SK-N-MC (cell line): ENCODE measurements around the gene TSHZ2.

Experiments
- DNase-seq: peaks from one replicate; pipeline ENCODE4 v3.0.0-alpha.2; 2011; ENCODE audit warnings: low read depth, low spot score
- H3K27ac ChIP-seq: fragments of 200-600 bp; sonication (generic); 2 replicates; pipeline ENCODE4 v1.5.1; 2016; ENCODE audit warnings: mixed run types
- H3K36me3 ChIP-seq: fragments of 200-600 bp; sonication (generic); 2 replicates; pipeline ENCODE4 v1.6.1; 2017; ENCODE audit warnings: antibody characterized with exemption, low read length, mixed read lengths; ENCODE audit not compliant: insufficient read depth
- H3K4me3 ChIP-seq: fragments of 200-600 bp; sonication (generic); 2 replicates; pipeline ENCODE4 v1.5.1; 2016
- H3K9ac ChIP-seq: fragments of 200-600 bp; sonication (generic); 2 replicates; pipeline ENCODE4 v1.8.0; 2017; ENCODE audit warnings: mixed run types, mixed read lengths; ENCODE audit not compliant: insufficient read length
- H3K9me3 ChIP-seq: fragments of 200-600 bp; sonication (generic); 2 replicates; pipeline ENCODE4 v1.6.1; 2017; ENCODE audit warnings: low read depth, mild to moderate bottlenecking, antibody characterized with exemption, low read length, moderate library complexity, mixed read lengths
- EZH2 ChIP-seq: fragments of 200-600 bp; sonication (generic); IDR thresholded peaks from one replicate; pipeline ENCODE4 v1.6.1; 2017; ENCODE audit warnings: antibody characterized with exemption
- FOXP2 ChIP-seq: optimal IDR thresholded peaks from 2 replicates; pipeline ENCODE3; 2011; ENCODE audit warnings: mild to moderate bottlenecking, moderate library complexity; ENCODE audit not compliant: insufficient read depth; ENCODE audit errors: extremely low read length, control extremely low read depth
- POLR2AphosphoS5 ChIP-seq: IDR thresholded peaks from 2 replicates; pipeline ENCODE4 v1.6.1; 2012; ENCODE audit warnings: mild to moderate bottlenecking, low read depth, low read length, borderline replicate concordance

TSHZ2 gene

DNA sequence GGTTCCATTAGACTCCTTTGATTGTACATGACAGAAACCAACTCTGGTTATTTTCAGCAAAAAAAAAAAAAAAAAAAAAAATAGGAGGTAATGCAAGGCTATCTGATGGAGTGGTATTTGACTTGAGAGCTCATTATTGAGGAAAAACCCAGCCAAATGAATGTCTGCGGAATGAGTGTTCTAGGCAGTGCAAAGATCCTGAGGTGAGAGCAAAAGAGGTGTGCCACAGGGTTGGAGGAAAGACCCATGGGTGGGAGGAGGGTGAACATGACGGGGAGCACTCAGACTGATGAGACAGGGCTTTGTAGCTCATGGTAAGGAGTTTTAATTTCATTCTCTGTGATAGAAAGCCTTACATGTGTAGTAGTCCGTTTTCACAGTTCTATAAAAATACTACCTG, 188.9 kb downstream of the TSHZ2 start:
- no peak overlapping the region for H3K4me3 ChIP-seq
- H3K9ac ChIP-seq = no peak overlapping the region
- H3K9me3 ChIP-seq = no peaks in the 10 kb centered on the region
- no peaks in the 10 kb centered on the region for H3K36me3 ChIP-seq
- DNase-seq = no peak
- no peak for TF ChIP-seq FOXP2
- no peak overlapping the region for H3K27ac ChIP-seq

DNA sequence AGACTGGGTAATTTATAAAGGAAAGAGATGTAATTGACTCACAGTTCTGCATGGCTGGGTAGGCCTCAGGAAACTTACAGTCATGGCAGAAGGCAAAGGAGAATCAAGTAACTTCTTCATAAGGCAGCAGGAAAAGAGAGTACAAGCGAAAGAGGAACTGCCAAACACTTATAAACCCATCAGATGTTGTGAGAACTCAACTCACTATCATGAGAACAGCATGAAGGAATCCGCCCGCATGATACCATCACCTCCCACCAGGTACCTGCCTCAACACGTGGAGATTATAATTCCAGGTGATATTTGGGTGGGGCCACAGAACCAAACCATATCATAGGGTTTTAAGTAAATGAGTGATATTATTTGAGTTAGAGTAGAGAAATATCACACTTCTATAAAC, 189.3 kb downstream of the TSHZ2 start:
- no peak for TF ChIP-seq FOXP2
- no peak for TF ChIP-seq EZH2
- no peak for TF ChIP-seq POLR2AphosphoS5
- Histone ChIP-seq H3K4me3 (no peak overlapping the region), H3K27ac (no peak overlapping the region), H3K9ac (no peak overlapping the region), H3K36me3 (no peaks in the 10 kb centered on the region), H3K9me3 (no peaks in the 10 kb centered on the region)
- DNase-seq = no peak

DNA sequence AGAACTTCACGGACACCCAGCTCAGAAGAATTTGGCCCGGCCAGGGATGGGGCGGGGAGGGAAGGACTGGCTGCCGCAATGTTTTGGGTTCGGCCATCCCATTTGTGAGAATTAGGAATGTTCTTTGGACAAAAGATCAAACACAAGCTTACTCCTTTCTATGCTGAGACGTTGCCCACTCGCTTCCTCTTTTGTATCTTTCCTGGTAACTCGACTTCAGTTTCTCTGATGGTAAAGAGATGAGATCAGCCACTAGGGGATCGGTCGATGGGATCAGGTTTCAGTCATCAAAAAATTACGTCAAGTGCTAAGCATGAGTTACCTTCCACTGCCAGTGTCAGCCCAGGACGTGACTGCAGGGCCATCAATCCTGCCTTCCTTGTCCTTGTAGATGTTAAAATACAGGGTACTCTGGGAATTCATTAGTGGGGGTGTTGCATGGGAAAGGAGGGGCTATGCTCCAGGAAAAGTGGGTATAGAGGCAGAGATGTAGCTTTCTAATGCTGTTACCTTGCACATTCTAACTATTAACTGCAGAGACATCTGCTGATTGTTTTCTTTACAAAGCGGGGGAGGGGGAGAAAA, 190.2 kb downstream of the TSHZ2 start:
- no peak overlapping the region for H3K4me3 ChIP-seq
- H3K9me3 ChIP-seq = no peaks in the 10 kb centered on the region
- no peak overlapping the region for H3K9ac ChIP-seq
- no peak for TF ChIP-seq FOXP2
- TF ChIP-seq EZH2 = no peak
- no peak for TF ChIP-seq POLR2AphosphoS5
- DNase-seq = no peak
- no peak overlapping the region for H3K27ac ChIP-seq
- H3K36me3 ChIP-seq = no peaks in the 10 kb centered on the region

GRCh38 chr20:53163486-53163885, 191.3 kb downstream of the TSHZ2 start:
- Histone ChIP-seq H3K9ac (no peak overlapping the region), H3K4me3 (no peak overlapping the region), H3K9me3 (no peaks in the 10 kb centered on the region), H3K36me3 (no peaks in the 10 kb centered on the region), H3K27ac (no peak overlapping the region)
- DNase-seq = no peak
- TF ChIP-seq POLR2AphosphoS5 = no peak
- TF ChIP-seq FOXP2 = no peak

DNA sequence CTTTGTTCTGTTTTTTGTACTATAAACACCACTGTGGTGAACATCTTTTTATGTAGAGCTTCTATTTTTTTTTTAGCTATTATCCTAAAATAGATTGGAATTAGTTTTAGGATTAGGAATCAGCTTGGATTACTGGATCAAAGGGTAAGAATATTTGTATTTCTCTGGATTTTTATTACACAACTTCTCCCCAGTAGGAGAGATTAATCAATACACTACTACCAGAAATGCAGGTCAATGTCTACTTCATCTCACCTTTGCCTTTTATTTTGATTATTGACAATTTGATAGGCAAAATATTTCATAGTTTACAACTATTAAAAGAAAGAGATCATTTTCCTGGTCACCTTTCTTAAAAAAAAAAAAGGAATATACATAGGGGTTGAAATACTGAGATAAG, 191.9 kb downstream of the TSHZ2 start:
- Histone ChIP-seq H3K27ac (no peak overlapping the region), H3K4me3 (no peak overlapping the region), H3K9ac (no peak overlapping the region), H3K9me3 (no peaks in the 10 kb centered on the region), H3K36me3 (no peaks in the 10 kb centered on the region)
- DNase-seq = no peak
- TF ChIP-seq POLR2AphosphoS5 (no peak), EZH2 (no peak), FOXP2 (no peak)

DNA sequence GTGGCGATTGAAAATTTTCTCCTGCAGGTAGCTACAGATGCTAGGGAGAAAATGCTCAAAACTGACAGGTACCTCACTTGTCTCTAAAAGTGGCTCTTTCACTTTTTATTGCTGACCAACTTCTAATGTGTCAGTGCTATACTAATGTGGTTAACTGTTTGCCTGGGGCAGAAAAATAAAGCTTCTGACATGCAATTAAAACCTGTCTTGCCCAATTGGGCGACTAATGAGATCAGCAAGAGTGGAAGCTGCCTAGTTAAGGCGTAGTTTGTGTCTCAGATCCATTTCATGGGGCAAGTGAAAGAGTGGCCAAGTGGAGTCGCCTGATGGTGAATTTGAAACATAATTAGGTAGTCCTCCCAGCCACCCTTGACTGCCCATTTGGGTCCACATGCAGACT, 193.3 kb downstream of the TSHZ2 start:
- no peak for DNase-seq
- H3K36me3 ChIP-seq = no peaks in the 10 kb centered on the region
- no peaks in the 10 kb centered on the region for H3K9me3 ChIP-seq
- H3K4me3 ChIP-seq = no peak overlapping the region
- H3K27ac ChIP-seq = no peak overlapping the region
- H3K9ac ChIP-seq = no peak overlapping the region
- TF ChIP-seq FOXP2 = no peak
- no peak for TF ChIP-seq POLR2AphosphoS5
- no peak for TF ChIP-seq EZH2

- Histone ChIP-seq H3K9me3 (no peaks in the 10 kb centered on the region), H3K27ac (no peak overlapping the region)
Measured at GRCh38 chr20:53168491-53168890, 196.3 kb downstream of the TSHZ2 start.

DNA sequence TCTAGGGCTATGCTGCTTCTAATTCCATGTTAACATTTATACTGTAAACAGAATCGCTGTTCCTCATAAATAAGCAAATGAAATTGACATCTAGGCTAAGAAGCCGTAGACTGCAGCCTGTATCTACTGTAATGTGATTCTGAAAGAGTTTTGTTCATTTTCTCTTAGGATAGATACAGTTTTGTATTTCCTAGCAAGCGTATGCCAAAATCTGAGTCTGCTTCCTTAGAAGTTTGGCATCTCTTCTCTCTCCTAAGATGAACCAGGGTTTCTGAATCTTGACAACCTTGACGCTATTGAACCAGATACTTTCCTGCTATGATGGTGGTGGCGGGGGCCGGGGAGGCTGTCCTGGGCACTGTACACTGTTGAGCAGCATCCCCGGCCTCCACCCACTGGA, 198.0 kb downstream of the TSHZ2 start:
- no peak overlapping the region for H3K27ac ChIP-seq
- H3K4me3 ChIP-seq = no peak overlapping the region
- no peak overlapping the region for H3K9ac ChIP-seq
- DNase-seq = no peak
- H3K36me3 ChIP-seq = no peaks in the 10 kb centered on the region
- TF ChIP-seq POLR2AphosphoS5 (no peak), FOXP2 (no peak), EZH2 (no peak)
- H3K9me3 ChIP-seq = no peaks in the 10 kb centered on the region

More at GRCh38 chr20:53168491-53168890, 196.3 kb downstream of the TSHZ2 start:
- TF ChIP-seq EZH2 (no peak), FOXP2 (no peak), POLR2AphosphoS5 (no peak)
- no peak for DNase-seq
- H3K9ac ChIP-seq = no peak overlapping the region
- no peaks in the 10 kb centered on the region for H3K36me3 ChIP-seq
- H3K4me3 ChIP-seq = no peak overlapping the region

DNA sequence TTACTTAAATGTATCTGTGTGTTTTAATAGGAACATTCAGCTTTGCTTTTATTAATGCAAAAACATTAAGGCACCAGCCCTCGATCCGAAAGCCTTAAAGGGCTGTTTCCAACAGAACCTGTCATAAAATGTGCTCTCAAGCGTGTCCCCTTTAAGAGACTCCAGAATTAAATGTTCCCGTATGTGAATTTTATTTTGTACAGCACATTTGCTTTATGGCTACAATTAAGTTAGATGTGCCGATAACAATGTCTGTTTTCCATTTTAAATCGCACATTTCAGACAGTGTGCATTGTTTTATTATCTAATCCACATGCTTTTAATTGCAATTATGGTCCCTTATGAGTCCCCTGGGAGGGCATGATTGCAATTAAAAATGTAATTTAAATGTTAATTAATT, 198.9 kb downstream of the TSHZ2 start:
- Histone ChIP-seq H3K4me3 (peak overlapping the region; percentile 51), H3K9ac (no peak overlapping the region), H3K36me3 (no peaks in the 10 kb centered on the region), H3K9me3 (no peaks in the 10 kb centered on the region), H3K27ac (no peak overlapping the region)
- no peak for TF ChIP-seq EZH2
- no peak for TF ChIP-seq FOXP2
- TF ChIP-seq POLR2AphosphoS5 = no peak
- DNase-seq = peak; percentile 52

- TF ChIP-seq FOXP2 = no peak
- TF ChIP-seq POLR2AphosphoS5 = no peak
- TF ChIP-seq EZH2 = no peak
- Histone ChIP-seq H3K9ac (no peak overlapping the region), H3K36me3 (no peaks in the 10 kb centered on the region), H3K9me3 (no peaks in the 10 kb centered on the region), H3K27ac (no peak overlapping the region), H3K4me3 (no peak overlapping the region)
- DNase-seq = no peak
Measured at GRCh38 chr20:53174454-53174853, 202.3 kb downstream of the TSHZ2 start.
